GM19438 (cell line): Measurements from ENCODE around the gene CD300C.
"Not testable (repeated sequence)": the region's sequence is repeated elsewhere in the genome, so short reads cannot be mapped to it uniquely, and the experiment has no call there.

ENCODE experiments used
- ATAC-seq: cut with Tn5 transposase; IDR thresholded peaks from one replicate; pipeline ENCODE4 v1.9.1; 2021; ENCODE audit warnings: low read depth; ENCODE audit not compliant: unreplicated experiment

Gene CD300C

GRCh38 chr17:74545843-74546230, at the start of gene CD300C:
Gene CD300C (minus strand): TSS chr17:74546115. CDS start chr17:74545782, 333 bp downstream.
- no peak for ATAC-seq

DNA sequence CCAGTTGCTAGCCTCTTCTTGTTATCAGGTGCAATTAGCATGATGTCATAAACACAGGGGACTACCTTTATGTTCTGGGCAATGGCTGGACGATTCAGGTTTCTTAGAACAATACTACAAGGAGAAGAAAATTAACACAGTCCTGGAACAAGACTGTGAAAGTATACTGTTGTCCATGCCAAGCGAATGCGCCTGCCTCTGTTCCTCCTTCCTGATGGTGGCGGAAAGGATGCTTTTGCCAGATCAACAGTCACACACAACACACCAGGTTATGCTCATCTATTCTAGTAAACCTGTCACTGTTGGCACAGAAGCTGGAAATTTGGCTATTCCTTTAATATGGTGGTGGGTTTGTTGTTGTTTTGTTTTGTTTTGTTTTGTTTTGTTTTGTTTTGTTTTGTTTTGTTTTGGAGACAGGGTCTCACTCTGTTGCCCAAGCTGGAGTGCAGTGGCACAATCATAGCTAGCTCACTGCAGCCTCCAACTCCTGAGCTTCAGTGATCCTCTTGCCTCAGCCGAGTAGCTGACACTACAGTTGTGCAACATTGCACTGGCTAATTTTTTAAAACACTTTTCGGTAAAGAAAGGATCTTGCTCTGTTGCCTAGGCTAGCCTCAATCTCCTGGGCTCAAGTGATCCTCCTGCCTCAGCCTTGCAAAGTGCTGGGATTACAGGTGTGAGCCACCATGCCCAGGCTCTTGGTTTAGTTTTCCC, 49.3 kb upstream of the CD300C start:
- ATAC-seq, result no peak

- no peak for ATAC-seq
These were observed 46.4 kb upstream of the CD300C start, which contains the start of gene CD300LD for GRCh38 chr17:74592087-74592990. Gene CD300LD (minus strand): TSS chr17:74592283. CDS start chr17:74592202, 81 bp downstream.

- no peak for ATAC-seq
These were observed 45.6 kb upstream of the CD300C start for GRCh38 chr17:74591503-74591902.

DNA sequence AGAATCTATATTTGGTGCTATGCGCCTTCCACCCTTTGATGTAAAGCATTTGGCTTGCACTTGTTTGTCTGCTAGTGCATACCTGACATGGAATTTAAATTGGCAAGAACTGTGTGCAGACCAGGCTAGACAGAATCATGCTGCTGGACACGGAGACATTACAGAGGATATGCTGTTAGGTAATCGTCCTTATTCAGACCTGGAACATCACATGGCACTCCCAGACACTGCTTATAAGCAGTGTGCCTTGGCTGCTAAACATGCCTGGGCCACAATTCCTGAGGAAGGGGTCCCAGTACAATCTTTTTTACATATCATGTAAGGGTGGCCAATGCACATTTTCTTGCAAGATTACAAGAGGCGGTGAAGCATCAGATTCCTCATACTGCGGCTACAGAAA, 39.8 kb upstream of the CD300C start:
- ATAC-seq, result no peak

- no peak for ATAC-seq
These were observed 38.6 kb upstream of the CD300C start for GRCh38 chr17:74584292-74585060.

DNA sequence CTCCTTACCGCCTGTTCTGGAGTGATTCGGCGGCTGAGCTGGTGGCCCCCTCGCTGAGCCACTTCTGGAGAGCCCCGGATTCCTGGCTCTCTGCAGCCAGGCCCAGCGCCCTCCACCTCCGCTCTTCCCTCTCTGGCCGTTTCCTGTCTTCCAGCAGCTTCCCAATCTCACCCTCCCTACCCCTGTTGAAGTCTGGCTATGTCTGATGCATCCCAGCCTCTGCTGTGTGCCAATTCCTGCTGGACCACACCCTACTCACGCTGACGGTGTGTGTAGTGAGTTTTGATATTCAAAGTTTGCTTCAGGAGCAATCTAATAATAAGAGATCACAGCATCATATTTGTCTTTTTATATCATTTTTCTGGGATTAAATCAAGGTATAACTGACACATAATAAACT, 36.7 kb upstream of the CD300C start:
- no peak for ATAC-seq

DNA sequence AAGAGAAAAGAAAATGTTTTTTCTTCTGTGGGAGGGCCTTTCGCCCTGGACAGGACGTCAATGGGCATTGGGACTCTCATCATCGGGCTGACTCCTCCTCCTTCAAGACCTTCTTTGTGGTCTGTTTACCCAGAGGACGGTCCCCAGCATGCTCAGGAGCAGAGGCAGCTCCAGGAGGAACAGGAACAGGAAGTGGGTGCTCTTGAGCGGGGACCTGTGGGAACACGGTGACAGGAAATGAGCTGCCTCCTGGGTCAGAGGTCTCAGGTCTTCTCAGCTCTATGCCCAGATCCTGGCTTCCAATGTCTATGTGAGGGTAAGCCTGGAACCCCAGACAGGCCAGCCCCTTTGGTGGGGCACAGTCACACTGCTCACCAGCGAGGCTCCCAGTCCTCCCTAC, 34.0 kb upstream of the CD300C start:
- no peak for ATAC-seq

GRCh38 chr17:74578979-74579378, 33.1 kb upstream of the CD300C start:
- no peak for ATAC-seq

DNA sequence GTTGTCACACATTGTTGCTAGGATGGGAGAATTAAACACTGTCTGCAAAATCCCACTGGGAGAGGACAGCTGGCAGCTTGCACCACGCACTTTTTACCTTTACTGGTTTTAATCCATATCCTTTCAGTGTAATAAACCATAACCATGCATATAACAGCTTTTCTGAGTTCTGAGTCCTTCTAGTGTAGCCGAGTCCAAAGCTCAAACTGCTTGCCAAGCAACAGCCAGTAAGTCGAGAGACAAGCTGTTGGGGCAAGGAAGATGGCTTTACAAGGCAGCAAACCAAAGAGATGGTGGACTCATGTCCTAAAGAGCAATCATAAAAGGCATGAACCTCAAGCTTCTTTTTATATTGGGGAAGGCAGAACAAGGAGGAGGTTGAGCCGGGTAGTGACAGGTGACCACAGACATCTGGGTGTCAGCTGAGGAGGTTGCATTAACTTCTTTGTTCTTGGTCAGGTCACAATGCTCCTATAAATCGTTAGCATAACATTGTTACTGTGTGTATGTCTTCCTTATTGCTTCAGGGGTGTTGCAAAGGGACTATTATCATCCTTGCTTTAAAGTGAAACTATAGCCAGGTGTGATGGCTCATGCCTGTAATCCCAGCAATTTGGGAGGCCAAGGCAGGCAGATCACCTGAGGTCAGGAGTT, 28.7 kb upstream of the CD300C start:
- ATAC-seq, result no peak

- ATAC-seq, result not testable (repeated sequence)
These were observed 27.7 kb upstream of the CD300C start for GRCh38 chr17:74573635-74574034.

- ATAC-seq, result no peak
These were observed 27.3 kb upstream of the CD300C start for GRCh38 chr17:74573169-74573568.

- ATAC-seq, result no peak
These were observed 25.8 kb upstream of the CD300C start for GRCh38 chr17:74571621-74572270.

DNA sequence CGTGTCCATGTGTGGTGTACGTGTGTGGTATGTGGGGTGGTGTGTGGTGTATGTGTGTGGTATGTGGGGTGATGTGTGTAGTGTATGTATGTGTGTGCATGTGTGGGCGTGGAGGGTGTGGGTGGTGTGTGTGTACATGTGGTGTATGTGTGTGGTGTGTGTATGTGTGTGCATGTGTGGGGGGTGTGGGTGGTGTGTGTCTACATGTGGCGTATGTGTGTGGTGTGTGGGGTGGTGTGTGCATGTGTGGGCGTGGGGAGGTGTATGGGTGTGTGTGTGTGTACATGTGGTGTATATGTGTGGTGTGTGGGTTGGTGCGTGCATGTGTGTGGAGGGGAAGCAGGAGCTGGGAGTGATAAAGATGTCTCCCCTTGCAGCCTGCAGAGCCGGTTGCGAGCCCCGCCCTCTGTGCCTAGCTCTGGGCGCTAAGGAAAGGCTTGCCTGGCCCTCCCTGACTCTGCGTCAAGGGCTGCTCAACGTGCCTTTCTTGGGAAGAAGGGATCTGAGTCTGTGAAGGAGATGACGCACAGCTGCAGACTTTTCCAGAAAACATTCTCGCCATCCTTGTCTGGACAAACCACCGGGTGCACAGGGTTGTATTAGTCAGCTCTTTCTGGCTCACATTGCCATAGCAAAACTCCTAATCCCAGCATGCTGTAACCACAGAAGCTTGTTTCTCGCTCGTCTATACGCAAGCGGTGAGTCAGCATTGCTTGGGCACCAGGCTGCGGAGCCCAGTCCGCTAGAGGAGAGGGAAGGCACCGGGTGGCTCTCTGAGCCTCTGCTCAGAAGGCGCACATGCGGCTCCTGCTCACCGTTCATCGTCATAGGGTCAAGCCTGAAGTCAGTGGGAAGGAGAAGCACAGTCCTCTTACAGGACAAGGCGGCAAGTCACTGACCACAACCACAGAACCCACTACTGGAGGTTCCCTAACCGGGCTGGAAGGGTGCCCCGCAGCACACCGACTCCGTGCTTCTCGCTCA, 23.4 kb upstream of the CD300C start:
- no peak for ATAC-seq

DNA sequence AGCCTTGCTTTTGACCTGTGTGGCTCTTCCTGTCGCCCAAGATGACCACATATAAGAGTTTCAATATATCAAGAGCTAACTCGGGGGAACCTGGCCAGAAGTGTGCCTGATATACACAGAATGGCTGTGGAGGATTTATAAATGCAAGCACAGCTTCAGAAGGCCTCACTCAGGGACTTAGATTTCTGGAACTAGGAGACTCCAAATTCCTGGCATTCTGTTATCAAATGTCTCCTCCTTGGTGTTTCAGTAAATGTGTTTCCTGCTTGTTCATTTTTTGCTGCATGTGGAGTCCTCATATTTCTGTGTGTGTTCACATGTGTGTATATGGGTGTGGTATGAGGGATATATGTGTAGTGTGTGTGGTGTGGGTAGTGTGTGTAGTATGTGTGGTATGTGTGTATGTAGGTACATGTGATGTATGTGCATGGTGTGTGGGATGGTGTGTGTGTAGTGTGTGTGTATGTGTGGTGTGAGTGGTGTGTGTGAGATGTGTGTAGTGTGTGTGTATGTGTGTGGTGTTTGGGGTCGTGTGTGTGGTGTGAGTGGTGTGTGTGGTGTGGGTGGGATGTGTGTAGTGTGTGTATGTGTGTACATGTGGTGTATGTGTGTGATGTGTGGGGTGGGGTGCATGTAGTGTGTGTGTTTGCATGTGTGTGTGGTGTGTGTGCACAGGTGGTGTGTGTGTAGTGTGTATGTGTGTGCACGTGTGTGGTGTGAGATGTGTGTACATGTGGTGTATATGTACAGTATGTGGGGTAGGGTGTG, 22.4 kb upstream of the CD300C start:
- no peak for ATAC-seq

DNA sequence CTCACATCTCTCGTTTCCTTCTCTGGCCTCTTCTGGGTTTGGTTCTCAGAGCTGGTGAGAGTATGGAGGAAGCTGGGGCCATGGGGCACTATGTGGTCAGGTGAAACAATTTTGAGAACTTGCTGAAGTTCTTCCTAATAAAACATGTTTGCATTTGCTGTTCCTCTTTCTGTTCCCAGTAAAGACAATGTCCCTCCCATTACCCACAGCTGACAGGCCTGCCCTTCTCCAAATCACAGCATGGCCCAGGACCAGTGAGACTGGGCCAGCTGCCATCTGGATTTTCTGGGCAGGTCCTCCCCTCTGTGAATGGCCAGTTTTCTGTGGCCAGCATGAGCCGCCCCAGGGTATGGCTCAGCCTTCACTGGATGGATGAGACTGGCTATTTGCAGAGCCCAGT, 21.5 kb upstream of the CD300C start, which contains the start of gene CD300H:
TSS of gene CD300H (minus strand) at position 113 of the 400 bp plus-strand sequence.
- ATAC-seq, result no peak

DNA sequence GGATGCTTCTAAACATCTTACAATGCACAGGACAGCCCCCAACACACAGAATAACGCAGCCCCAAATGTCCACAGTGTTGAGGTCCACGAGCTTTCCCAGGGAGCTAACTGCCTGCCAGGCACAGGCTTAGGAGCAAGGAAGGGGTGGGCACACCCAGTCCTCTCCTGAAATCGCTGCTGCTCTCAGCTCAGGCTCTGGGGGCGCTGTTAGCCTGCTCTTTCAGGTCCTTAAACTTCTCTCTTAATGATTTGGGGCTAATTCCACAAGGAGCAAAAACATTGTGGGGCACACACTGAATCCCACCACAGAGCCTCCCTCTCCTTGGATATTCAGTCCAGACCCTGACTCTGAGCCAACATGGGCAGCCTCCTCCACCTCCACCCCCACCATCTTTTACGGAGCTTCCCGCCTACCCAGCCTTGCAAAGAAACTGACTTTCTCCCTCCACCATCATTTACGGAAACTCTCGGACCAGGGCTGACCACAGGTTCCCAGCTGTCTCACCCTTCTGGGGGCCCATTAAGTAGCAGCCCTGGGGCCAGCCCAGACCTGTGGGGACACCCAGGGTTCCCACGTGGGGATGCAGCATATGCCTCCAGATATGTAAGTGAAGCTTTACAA, 20.3 kb upstream of the CD300C start:
- no peak for ATAC-seq
